ENCODE results near the gene RBM5.

DNA sequence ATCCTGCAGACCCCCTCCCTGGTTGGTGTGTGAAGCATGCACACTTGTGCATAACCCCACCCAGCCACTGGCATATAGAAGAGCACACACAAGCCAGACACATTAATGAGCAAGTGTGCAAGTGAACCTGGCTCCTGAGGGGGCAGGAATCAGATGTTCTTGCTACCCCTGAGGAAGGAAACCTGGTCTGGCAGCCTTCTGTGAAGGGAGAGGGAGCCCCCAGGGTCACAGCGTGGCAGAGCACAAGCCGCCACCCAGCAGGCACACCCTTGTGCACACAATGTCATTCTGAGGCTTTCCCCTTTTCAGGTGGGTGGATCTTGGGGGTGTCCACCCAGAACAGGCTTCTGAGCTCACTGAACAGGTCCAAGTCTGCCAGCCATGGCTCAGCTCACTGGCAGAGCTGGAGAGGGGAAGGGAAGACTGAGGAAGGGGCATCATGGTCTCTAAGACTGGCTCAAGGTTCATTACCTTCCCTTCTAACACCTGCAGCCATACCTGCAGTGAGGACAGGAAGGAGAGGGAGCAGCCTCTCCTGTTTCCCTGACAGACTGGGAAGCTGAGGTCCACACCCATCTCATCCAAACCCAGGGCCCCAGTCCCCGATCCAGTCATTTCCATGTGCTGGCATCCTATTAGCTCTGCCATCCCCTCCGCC lies 34.8 kb downstream of the RBM5 start:
- TF ChIP-seq, protein P1, sequence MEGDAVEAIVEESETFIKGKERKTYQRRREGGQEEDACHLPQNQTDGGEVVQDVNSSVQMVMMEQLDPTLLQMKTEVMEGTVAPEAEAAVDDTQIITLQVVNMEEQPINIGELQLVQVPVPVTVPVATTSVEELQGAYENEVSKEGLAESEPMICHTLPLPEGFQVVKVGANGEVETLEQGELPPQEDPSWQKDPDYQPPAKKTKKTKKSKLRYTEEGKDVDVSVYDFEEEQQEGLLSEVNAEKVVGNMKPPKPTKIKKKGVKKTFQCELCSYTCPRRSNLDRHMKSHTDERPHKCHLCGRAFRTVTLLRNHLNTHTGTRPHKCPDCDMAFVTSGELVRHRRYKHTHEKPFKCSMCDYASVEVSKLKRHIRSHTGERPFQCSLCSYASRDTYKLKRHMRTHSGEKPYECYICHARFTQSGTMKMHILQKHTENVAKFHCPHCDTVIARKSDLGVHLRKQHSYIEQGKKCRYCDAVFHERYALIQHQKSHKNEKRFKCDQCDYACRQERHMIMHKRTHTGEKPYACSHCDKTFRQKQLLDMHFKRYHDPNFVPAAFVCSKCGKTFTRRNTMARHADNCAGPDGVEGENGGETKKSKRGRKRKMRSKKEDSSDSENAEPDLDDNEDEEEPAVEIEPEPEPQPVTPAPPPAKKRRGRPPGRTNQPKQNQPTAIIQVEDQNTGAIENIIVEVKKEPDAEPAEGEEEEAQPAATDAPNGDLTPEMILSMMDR (conservative IDR thresholded peaks at IDR 0.05), result no peak
- no peak for TF ChIP-seq ZFX (IDR thresholded peaks at IDR 0.05)

Measured in C4-2B (cell line).